ENCODE measurements around the gene PDSS1.

The PDSS1 gene

DNA sequence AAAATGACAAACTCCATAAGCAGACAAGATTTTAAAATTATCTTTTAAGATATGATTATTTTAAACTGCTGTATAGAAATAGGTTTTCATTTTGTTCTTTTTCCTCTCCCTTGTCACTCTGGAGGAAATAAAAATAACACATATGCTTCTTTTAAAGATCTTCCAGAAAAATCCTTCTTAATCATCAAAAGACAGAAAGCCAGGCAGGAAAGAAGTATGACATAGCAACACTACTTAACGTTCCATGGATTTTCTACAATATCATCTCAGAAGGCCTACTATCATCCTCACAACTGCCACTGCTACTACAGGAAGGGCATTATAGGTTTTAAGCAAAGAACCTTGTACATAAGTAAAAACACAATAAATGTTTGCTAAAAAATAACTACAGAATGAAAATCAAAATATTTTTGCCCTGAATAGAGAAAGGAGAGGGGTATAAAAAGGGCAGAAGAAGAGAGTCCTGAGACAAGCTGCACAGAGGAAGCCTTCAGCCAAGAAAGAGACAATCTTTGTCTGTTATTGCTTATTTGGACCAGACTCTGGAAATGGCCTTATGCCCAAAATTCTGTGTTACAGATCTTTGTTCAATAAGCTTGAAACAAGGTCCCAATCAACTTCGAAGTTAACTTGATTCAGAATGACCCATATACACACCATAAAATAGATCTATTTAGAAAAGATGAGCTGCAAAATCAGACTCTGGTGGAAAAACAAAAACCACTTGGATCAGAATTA lies 95.4 kb downstream of the PDSS1 start:
- DNase-seq (ENCODE audit: low read depth in 2 of 2) = no peak
